Vagina (tissue), 2 donors: ENCODE data around the gene NDUFA7.

ENCODE experiments used
- CTCF ChIP-seq, 3 experiments: fragments of 450-650 bp in 2 of 3; fragments of 200-600 bp in 1 of 3; sonication (generic) in 1 of 3; IDR thresholded peaks; one replicate each; pipeline ENCODE4 v1.5.1; 2017 to 2019; ENCODE audit warnings: antibody characterized with exemption in 3 of 3, mild to moderate bottlenecking in 2 of 3, moderate library complexity in 2 of 3
- POLR2AphosphoS5 ChIP-seq, 2 donors: sonication (generic); formaldehyde crosslinking; IDR thresholded peaks; one replicate each; pipeline ENCODE4 v1.9.0; 2017; ENCODE audit warnings: antibody characterized with exemption in 2 of 2, mild to moderate bottlenecking in 2 of 2, low read depth in 1 of 2; ENCODE audit not compliant: insufficient read depth in 1 of 2

GRCh38 chr19:8335343-8336071, 14.3 kb upstream of the NDUFA7 start:
- TF ChIP-seq CTCF (IDR thresholded peaks at IDR 0.05) (no peak), POLR2AphosphoS5 (IDR thresholded peaks at IDR 0.05; ENCODE audit: insufficient read depth in 1 of 2, low read depth in 1 of 2) (no peak)
